Ishikawa (cell line): ENCODE measurements around the gene DGKD.

ENCODE experiments used
- CEBPB ChIP-seq: IDR thresholded peaks from 2 replicates; pipeline ENCODE4 v1.6.1; 2012
- CREB1 ChIP-seq: IDR thresholded peaks from 2 replicates; pipeline ENCODE4 v1.6.1; 2012; ENCODE audit warnings: low read depth
- EGR1 ChIP-seq: IDR thresholded peaks from 2 replicates; pipeline ENCODE4 v1.6.1; 2012
- EP300 ChIP-seq: IDR thresholded peaks from 2 replicates; pipeline ENCODE4 v1.6.1; 2012; ENCODE audit warnings: borderline replicate concordance
- FOXM1 ChIP-seq: IDR thresholded peaks from 2 replicates; pipeline ENCODE4 v1.6.1; 2012; ENCODE audit warnings: low read depth, borderline replicate concordance
- MAX ChIP-seq: IDR thresholded peaks from 2 replicates; pipeline ENCODE4 v1.6.1; 2012
- NFIC ChIP-seq: IDR thresholded peaks from 2 replicates; pipeline ENCODE4 v1.6.1; 2012
- RAD21 ChIP-seq: IDR thresholded peaks from 2 replicates; pipeline ENCODE4 v1.6.1; 2012; ENCODE audit warnings: low read depth
- TAF1 ChIP-seq: IDR thresholded peaks from 2 replicates; pipeline ENCODE4 v1.6.1; 2012; ENCODE audit warnings: low read depth, mild to moderate bottlenecking
- TCF12 ChIP-seq: IDR thresholded peaks from 2 replicates; pipeline ENCODE4 v1.6.1; 2012; ENCODE audit warnings: low read depth
- TEAD4 ChIP-seq: IDR thresholded peaks from 2 replicates; pipeline ENCODE4 v1.6.1; 2012
- YY1 ChIP-seq: IDR thresholded peaks from 2 replicates; pipeline ENCODE4 v1.6.1; 2012; ENCODE audit warnings: low read depth
- ZBTB7A ChIP-seq: IDR thresholded peaks from 2 replicates; pipeline ENCODE4 v1.6.1; 2012; ENCODE audit warnings: low read depth
- TF ChIP-seq, protein P1 (sequence below): IDR thresholded peaks from 2 replicates; pipeline ENCODE4 v1.6.1; 2012; ENCODE audit warnings: low read depth, mild to moderate bottlenecking
- TF ChIP-seq, protein P2 (sequence below): IDR thresholded peaks from 2 replicates; pipeline ENCODE4 v1.6.1; 2012

DGKD gene

DNA sequence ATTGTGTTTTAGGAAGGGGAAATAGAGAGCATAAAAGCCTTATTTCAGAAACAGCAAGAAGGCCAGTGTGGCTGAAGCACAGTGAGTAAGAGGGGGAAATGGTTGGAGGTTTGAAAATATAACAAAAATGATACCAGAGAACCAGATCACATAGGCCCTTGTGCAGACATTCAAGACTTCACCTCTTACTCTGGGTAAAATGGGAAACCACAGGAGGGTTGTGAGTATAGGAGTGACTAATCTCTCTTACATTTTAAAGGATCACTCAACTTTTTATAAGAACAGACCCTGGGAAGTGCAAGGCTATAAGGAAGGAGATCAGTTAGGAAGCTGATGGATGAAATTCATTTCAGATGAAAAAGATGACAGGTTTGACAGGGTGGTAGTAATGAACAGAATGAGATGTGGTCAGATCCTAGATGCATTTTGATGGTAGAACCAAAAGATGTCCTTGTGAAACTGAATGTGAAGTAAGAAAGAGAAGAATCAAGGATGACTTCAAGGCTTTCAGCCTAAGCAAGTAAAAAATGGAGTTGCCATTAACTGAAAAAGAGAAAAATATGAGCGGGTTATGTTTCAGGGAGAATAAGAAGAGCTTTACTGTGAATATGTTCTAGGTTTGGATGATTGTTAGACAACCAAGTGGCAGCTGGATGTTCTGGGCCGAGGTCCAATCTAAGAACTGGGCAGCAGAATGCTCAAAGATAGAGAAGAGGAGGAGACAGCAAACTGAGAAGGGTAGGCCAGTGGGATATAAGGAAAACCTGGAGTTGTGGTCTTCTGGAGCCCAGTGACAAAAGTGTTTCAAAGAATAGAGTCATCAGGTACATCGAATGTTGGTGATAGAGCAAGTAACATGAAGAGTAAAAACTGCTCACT lies 147.1 kb downstream of the DGKD start:
- no peak for TF ChIP-seq TAF1
- TF ChIP-seq TEAD4, result no peak
- TF ChIP-seq, protein P1, sequence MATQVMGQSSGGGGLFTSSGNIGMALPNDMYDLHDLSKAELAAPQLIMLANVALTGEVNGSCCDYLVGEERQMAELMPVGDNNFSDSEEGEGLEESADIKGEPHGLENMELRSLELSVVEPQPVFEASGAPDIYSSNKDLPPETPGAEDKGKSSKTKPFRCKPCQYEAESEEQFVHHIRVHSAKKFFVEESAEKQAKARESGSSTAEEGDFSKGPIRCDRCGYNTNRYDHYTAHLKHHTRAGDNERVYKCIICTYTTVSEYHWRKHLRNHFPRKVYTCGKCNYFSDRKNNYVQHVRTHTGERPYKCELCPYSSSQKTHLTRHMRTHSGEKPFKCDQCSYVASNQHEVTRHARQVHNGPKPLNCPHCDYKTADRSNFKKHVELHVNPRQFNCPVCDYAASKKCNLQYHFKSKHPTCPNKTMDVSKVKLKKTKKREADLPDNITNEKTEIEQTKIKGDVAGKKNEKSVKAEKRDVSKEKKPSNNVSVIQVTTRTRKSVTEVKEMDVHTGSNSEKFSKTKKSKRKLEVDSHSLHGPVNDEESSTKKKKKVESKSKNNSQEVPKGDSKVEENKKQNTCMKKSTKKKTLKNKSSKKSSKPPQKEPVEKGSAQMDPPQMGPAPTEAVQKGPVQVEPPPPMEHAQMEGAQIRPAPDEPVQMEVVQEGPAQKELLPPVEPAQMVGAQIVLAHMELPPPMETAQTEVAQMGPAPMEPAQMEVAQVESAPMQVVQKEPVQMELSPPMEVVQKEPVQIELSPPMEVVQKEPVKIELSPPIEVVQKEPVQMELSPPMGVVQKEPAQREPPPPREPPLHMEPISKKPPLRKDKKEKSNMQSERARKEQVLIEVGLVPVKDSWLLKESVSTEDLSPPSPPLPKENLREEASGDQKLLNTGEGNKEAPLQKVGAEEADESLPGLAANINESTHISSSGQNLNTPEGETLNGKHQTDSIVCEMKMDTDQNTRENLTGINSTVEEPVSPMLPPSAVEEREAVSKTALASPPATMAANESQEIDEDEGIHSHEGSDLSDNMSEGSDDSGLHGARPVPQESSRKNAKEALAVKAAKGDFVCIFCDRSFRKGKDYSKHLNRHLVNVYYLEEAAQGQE, result no peak
- TF ChIP-seq FOXM1, result no peak
- no peak for TF ChIP-seq EGR1
- TF ChIP-seq CEBPB, result no peak
- no peak for TF ChIP-seq TCF12
- TF ChIP-seq CREB1, result no peak
- no peak for TF ChIP-seq YY1
- TF ChIP-seq RAD21, result no peak
- TF ChIP-seq NFIC, result no peak

DNA sequence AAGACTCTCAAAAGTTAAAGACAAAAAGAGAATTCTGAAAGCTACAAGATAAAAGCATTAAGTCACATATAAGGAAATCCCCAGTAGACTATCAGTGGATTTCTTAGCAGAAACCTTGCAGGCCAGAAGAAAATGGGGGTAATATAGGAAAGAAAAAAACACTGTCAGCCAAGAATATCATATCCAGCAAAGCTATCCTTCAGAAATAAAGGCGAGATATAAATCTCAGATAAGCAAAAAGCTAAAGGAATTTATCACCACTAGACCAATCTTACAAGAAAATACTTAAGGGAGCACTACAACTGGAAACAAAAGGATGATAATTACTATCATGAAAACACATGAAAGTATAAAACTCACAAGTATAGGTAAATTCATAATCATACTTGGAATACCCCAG lies 149.2 kb downstream of the DGKD start:
- TF ChIP-seq CEBPB (no peak), YY1 (no peak), CREB1 (no peak), FOXM1 (no peak), ZBTB7A (no peak), NFIC (no peak), TCF12 (no peak), TAF1 (no peak), RAD21 (no peak), EP300 (no peak)
- TF ChIP-seq, protein P1, result no peak

DNA sequence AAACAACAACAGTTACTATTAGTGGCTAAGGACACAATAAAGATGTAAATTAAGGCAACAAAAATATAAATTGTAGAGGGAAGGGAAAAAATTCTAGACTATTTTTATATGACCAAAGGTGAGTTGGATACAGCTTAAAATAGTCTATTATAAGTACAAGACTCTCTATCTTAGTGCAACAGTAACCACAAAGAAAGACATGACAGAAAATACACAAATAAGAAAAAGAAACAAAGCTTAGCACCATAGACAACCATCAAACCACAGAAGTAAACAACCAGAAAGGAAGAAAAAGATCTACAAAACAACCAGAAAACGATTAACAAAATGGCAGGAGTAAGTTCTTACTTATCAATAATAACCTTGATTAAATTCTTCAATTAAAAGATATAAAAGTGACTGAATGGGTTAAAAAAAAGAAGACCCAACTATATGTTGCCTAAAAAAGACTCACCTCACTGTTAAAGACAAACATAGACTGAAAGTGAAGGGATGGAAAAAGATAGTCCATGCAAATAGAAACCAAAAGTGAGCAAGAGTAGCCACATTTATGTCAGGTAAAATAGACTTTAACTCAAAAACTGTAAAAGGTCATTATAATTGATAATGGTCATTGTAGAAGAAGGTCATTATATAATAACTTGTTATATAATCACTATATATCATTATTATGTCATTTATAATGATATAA lies 149.8 kb downstream of the DGKD start:
- TF ChIP-seq FOXM1 (no peak), EP300 (no peak), TAF1 (no peak), TCF12 (no peak), ZBTB7A (no peak), RAD21 (no peak), TEAD4 (no peak), EGR1 (no peak), CREB1 (no peak), MAX (no peak), CEBPB (no peak), YY1 (no peak), NFIC (no peak)
- TF ChIP-seq, protein P2, sequence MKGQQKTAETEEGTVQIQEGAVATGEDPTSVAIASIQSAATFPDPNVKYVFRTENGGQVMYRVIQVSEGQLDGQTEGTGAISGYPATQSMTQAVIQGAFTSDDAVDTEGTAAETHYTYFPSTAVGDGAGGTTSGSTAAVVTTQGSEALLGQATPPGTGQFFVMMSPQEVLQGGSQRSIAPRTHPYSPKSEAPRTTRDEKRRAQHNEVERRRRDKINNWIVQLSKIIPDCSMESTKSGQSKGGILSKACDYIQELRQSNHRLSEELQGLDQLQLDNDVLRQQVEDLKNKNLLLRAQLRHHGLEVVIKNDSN, result no peak
- TF ChIP-seq, protein P1, result no peak

DNA sequence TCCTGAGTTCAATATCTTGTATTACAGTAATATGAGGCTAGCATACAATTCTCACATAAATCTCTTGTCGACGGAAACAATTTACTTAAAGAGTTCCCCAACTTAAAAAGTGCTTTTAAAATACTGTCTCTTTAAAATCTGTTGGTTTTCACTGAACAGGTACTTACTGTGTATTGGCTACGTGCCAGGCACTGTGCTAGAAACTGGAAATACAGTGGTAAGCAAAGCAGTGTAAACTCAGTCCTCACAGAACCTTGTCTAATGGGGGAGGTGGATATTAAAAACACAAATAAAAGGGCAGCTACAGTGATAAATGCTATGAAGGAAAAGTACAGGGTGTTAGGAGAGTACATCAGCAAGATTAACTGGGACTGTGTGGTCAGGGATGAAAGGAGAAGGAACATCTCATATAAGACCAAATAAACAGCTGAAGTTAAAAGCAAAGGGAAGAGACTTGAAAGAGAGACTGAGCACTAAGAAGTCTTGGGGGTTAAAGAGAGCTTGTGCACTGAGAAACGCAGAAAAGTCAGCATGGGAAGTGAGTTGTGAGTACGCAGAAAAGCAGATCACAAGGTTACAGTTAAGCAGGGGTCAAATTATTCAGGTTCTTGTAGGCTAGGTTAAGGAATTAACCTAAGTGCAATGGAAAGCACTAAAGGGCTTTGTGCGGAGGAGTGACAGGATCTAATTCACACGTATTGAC lies 159.8 kb downstream of the DGKD start:
- TF ChIP-seq TEAD4 (no peak), TAF1 (no peak), MAX (no peak), CEBPB (no peak), EGR1 (no peak), CREB1 (no peak), NFIC (peak; percentile 32; the same call in 1 of the 2 replicates), FOXM1 (no peak)
